GM19025 (cell line): Measurements from ENCODE around the gene DPP4.

ENCODE experiments used
- ATAC-seq: cut with Tn5 transposase; IDR thresholded peaks from one replicate; pipeline ENCODE4 v1.9.1; 2021; ENCODE audit warnings: mild to moderate bottlenecking, low read depth, moderate library complexity; ENCODE audit not compliant: unreplicated experiment

Gene DPP4

GRCh38 chr2:162073888-162074631 is at the start of gene DPP4:
Gene DPP4, minus strand, starts transcription at chr2:162074215. Its CDS starts 234 bp downstream, at chr2:162073981.
- ATAC-seq, result peak; percentile 90

DNA sequence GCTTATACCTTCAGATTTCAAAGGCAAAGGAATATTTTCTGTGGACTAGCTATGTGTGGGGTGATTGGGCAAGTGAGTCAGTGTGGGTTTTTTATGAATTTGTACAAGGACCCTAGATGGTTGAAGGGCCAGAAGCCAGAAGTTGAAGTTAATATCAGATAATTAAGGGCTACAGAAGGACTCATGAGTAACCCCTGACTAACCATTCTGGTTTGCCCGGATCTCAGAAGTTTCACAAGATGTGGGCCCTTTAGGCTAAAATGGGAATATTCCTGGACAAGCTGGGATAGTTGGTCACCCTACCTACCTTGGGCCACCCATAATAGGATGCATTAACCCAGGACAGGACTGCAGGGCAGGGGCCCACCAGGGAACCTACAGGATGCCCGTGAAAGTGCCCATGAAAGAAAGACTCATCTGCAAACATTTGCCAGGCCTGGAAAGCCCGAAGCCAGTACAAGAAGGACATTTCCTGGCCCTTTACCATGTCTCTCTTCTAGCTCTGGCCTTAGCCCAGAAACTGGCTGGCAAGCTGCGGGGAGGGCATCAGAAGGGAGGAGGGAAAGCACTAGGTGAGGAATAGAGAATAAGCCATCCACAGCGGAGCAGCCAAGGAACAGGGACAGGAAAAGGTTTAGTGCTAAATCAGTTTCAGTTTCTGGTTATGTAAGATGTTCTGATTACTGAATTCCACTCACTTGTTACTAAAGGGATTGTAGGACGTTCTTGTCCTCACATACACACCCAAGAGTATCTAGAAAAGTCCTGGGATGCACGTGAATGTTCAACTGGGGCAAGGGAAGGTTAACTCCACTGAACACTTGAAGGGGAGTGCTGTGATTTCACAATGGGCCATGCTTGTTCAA is 44.4 kb upstream of the DPP4 start:
- no peak for ATAC-seq

GRCh38 chr2:162116352-162116751 is 42.3 kb upstream of the DPP4 start:
- ATAC-seq, result no peak

GRCh38 chr2:162115076-162115475 is 41.1 kb upstream of the DPP4 start:
- ATAC-seq, result no peak

GRCh38 chr2:162114271-162114670 is 40.3 kb upstream of the DPP4 start:
- no peak for ATAC-seq

DNA sequence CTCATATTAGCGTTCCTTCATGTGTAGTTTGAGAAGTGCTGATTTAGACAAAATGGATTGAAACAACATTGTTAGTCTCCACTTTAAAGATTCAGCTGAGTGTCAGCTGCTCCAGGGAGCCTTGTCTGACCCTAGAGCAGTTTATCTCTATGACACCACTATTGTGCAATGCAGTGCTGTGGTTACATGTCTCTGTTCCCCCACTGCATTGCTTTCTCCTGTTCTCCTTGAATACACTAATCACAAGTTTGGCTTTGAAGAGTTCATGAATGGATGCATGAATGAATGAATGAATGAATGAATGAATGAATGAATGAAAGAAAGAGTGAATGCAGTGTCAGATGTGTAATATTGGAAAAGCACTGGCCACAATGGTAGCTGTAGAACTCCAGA is 39.8 kb upstream of the DPP4 start:
- ATAC-seq, result no peak

DNA sequence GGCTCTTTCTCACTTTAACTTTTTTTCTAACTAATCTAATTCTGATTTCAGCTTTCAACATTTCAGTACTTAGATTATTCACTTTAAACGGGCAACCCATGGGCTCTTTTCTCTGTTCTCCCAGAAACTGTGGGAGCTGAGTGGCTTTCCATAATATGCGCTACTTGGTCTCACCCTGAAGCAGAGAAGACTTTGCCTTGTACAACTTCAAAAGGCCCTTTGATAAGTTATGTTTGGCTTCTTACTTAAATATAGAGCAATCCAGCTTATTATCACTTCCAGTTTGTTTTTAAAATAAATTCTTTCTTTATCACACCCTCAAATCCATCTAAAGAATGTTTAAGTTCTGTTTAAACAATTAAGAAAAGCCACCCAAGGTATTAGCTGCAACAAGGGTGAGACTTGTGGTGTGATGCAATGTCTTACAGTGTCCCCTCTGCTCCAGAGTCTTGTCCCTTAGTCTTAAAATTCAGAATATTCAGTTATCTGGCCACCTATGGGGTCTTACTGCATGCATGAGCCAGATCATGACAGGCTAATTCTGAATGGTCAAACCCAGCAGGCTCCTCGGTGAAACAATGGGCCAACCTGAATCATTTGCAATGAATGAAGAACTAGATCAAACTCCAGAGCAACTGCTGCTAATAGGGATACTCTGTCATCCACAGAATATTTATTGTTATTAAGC is 39.2 kb upstream of the DPP4 start:
- no peak for ATAC-seq

DNA sequence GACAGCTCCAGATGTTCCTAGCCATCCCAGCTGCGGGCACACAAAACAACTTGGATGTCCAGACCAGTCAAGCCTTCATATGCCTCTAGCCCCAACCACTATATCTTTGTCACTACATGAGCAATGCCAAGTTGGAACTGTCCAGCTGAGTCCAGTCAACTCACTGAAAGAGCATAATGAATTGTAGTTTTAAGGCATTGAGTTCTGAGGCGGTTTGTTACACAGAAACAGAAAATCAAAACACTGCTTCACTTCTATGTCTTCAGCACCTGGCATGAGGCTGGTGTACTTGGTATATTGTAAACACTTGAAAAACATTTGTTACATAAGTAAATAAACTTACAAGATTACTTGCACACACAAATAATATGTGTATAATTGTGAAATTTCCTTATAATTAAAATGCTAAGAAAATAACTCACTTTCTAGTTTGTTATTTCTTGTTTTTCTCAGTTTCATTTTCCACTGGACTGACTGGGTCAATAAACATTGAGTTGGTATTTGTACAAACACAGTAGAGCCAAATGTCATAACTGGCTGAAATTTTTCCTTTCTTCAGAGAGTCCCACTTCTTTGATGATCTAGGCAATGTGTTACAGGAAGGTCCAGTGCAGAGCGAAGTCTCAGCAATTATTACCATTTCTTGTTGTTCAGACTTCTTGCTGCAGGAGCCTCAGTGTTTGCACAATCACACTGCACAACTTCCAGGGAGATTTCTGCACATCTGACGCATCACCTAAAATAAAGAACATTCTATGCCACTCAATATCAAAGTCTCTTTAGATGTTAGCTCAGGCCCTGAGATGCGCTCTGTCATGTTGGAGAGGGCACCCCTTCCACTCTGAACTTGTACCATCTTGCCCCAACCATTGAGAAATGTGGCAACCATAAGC is 38.2 kb upstream of the DPP4 start:
- no peak for ATAC-seq

DNA sequence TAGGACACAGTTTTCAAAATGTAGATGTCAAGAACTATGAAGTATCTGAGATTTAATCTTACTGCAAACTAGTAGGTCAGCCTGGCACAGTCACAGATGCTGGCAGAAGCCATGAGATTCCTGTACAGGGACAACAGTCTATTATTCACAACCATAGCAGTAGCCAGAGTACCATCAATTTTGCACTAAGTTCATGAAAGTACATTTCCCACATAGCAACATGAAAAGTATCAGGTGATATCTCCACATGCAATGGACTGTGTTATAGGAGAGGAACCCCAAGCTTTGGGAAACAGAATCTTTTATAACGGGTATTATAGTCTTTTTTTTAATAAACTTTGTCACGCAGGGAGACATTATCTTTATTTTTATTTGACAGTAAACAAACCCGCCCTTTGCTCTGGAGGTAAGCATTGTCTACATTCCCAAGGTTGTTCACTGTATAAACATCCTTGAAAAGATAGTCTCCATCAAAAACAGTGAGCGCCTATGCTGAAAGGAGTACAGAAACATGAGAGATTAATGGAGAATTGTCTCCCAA is 33.4 kb upstream of the DPP4 start:
- no peak for ATAC-seq

- ATAC-seq, result no peak
These were observed 32.7 kb upstream of the DPP4 start for GRCh38 chr2:162106746-162107145.

GRCh38 chr2:162106146-162106551 is 32.1 kb upstream of the DPP4 start:
- no peak for ATAC-seq

- no peak for ATAC-seq
These were observed 29.5 kb upstream of the DPP4 start for GRCh38 chr2:162103443-162104009.

- ATAC-seq, result no peak
These were observed 26.6 kb upstream of the DPP4 start for GRCh38 chr2:162100579-162100978.

DNA sequence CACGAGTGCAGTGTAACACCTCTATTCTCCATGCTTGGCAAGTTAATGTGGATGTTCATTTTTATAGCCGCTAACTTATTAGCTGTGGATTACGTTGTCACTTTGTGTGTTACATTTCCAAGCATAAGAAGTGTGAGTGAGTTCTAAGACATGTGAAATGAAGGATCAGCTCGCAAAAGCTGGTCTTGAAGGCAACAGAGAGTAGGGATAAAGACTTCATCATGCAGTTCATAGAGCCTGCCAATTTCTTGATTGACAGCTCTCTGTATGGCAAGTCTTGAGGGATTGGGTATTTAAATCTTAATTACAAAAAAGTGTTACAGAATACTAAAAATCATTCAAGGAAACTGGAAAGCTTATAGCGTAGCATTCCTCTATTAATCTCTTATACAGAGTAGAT is 25.8 kb upstream of the DPP4 start:
- no peak for ATAC-seq

DNA sequence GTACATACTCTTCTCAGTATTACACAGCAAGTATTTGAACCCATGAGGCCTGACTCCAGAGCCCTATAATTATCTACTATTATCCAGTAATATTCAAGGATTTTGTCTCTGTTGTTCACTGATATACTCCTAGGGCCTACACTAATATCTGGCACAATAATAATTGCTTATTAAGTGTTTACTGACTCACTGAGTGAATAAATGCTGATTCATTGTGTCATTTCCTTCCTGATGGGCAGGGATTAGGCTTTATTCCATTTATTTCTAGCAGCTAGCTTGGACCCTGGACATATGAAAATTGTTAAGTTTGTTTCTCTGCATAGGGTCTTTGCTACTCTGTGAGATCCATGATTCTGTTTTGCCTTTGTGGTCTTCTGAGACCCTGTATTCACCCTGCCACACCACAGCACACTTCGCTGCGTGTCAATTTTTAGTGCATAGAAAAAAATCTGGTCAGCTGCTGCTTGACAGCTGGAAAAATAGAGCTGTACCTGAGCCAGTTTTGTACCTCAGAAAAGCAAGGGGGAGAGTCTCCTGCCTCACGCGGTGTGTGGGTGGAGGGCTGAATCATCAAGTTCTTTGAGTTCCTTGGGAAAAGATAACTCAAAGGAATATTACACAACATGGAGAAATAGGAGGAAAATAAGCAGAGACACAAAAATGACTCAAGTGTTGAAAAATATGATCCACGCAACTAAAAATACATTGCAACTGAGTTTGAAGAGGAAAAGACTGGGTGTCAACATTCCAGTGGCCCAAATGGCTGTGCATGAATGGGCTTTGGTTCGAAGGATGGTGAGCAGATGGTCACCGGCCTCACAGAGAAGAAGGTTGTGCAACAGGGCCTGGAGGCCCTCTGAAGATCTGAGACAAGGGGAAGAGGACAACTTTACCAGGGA is 18.9 kb upstream of the DPP4 start:
- no peak for ATAC-seq

- no peak for ATAC-seq
These were observed 18.0 kb upstream of the DPP4 start for GRCh38 chr2:162092008-162092390.

- ATAC-seq, result no peak
These were observed 17.5 kb upstream of the DPP4 start for GRCh38 chr2:162091325-162092007.

DNA sequence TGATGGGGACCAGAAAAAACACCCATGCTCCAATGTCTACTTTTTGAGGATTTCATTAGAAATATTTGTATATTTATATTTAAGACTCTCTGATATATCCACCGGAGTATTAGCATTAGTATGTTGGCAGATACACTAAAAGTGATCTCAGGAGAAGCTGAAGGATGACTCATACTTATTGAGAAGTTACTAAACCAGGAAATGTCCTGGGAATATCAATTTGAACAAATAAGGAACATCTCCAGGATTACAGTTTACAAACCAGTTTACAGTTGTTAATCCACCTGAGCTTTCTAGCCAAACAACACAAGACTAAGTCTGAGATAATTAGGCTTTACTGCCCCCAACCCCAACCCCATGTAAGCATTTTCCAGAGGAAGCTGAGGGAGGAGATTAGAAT is 16.1 kb upstream of the DPP4 start:
- no peak for ATAC-seq
